Neural cell (in vitro differentiated cells): ENCODE results near the gene USP10.

ENCODE experiments used
- CTCF ChIP-seq: fragments of 450-650 bp; IDR thresholded peaks from 2 replicates; pipeline ENCODE4 v1.5.1; 2014; ENCODE audit warnings: antibody characterized with exemption, mild to moderate bottlenecking, moderate library complexity; ENCODE audit not compliant: poor library complexity, severe bottlenecking
- EP300 ChIP-seq: fragments of 450-650 bp; conservative IDR thresholded peaks from 2 replicates; pipeline ENCODE4 v1.6.1; 2014; ENCODE audit warnings: antibody characterized with exemption, mild to moderate bottlenecking, moderate library complexity; ENCODE audit not compliant: poor library complexity, severe bottlenecking
- EZH2 ChIP-seq: fragments of 200-600, 300-800 bp; shearing (Covaris generic), sonication (generic); IDR thresholded peaks from 2 replicates; pipeline ENCODE4 v1.6.1; 2014; ENCODE audit warnings: antibody characterized with exemption, low read length, borderline replicate concordance, mild to moderate bottlenecking; ENCODE audit not compliant: insufficient read depth, poor library complexity, severe bottlenecking
- MXI1 ChIP-seq: fragments of 450-650 bp; conservative IDR thresholded peaks from 2 replicates; pipeline ENCODE4 v1.6.1; 2014; ENCODE audit warnings: antibody characterized with exemption, mild to moderate bottlenecking; ENCODE audit not compliant: poor library complexity, severe bottlenecking
- REST ChIP-seq: IDR thresholded peaks from 2 replicates; pipeline ENCODE4 v1.6.1; 2012; ENCODE audit warnings: borderline replicate concordance
- SMC3 ChIP-seq: fragments of 450-650 bp; conservative IDR thresholded peaks from 2 replicates; pipeline ENCODE4 v1.6.1; 2014; ENCODE audit warnings: antibody characterized with exemption, mild to moderate bottlenecking, moderate library complexity; ENCODE audit not compliant: poor library complexity

- TF ChIP-seq EZH2, result no peak
- TF ChIP-seq CTCF, result no peak
- TF ChIP-seq EP300, result no peak
- no peak for TF ChIP-seq SMC3
- no peak for TF ChIP-seq MXI1
- TF ChIP-seq REST, result no peak
Observed at GRCh38 chr16:84746231-84746630, 46.4 kb downstream of the USP10 start.
